A549 (cell line): Measurements from ENCODE around the gene JDP2. TPM values are rescaled to one million over a fixed set of nuclear protein-coding genes. Genes with fewer than 3 reads are reported as not detected.
A peak's percentile ranks its signal among the peaks of the same experiment; 100 is the strongest.

Source experiments
- ATAC-seq, 2 experiments: fragments of 200-7000 bp in 1 of 2; fragments of >200 bp in 1 of 2; cut with Nextera tagmentation in 1 of 2; cut with Tn5 transposase in 1 of 2; 3 replicates each; pipeline versions ENCODE4 v1.8.0 to v1.9.1; 2018 to 2020; ENCODE audit warnings: mild to moderate bottlenecking in 1 of 2, moderate library complexity in 1 of 2
- CTCF ChIA-PET: fragments of 300-600 bp; sonication (Branson Sonifier 250); formaldehyde crosslinking; extraction: SDS; loops from one replicate; lab custom pipeline; 2021; ENCODE audit warnings: antibody characterized with exemption, inconsistent platforms; lab: Yijun Ruan, JAX
- POLR2A ChIA-PET: fragments of 350-600 bp; formaldehyde crosslinking; extraction: SDS; loops from one replicate; lab custom pipeline; 2021; ENCODE audit warnings: antibody characterized with exemption, inconsistent platforms; lab: Yijun Ruan, JAX
- DNase-seq, 2 experiments: peaks; one replicate each; pipeline versions ENCODE4 v3.0.0 to v3.0.0-alpha.2; 2011 to 2016; ENCODE audit warnings: low read depth in 1 of 2, low spot score in 1 of 2
- FAIRE-seq: peaks from 2 replicates; lab custom pipeline; 2011; peaks lifted over from hg19 to GRCh38; lab: Jason Lieb, UNC
- H3K27ac ChIP-seq, 2 experiments: fragments of >200 bp; sonication (Bioruptor Twin); formaldehyde crosslinking; 3 replicates each; pipeline ENCODE4 v1.5.1; 2016 to 2017
- H3K4me1 ChIP-seq: fragments of >200 bp; sonication (Bioruptor Twin); formaldehyde crosslinking; 3 replicates; pipeline ENCODE4 v1.6.1; 2016
- H3K4me2 ChIP-seq: fragments of >200 bp; sonication (Bioruptor Twin); formaldehyde crosslinking; 3 replicates; pipeline ENCODE4 v1.6.1; 2016
- H3K4me3 ChIP-seq: fragments of >200 bp; sonication (Bioruptor Twin); formaldehyde crosslinking; 3 replicates; pipeline ENCODE4 v1.5.1; 2016
- H3K9me3 ChIP-seq: fragments of >200 bp; sonication (Bioruptor Twin); formaldehyde crosslinking; 3 replicates; pipeline ENCODE4 v1.6.1; 2016
- ATOH8 ChIP-seq: fragments of 250-450 bp; sonication (Bioruptor Pico); IDR thresholded peaks from 2 replicates; pipeline ENCODE4 v1.5.0; 2020; ENCODE audit warnings: low read depth, mild to moderate bottlenecking, moderate library complexity
- CBX2 ChIP-seq: fragments of 200-600 bp; sonication (generic); IDR thresholded peaks from 2 replicates; pipeline ENCODE4 v1.6.1; 2016; ENCODE audit warnings: low read depth, mild to moderate bottlenecking, borderline replicate concordance
- CTCF ChIP-seq: fragments of >200 bp; sonication (Bioruptor Twin); formaldehyde crosslinking; IDR thresholded peaks from 3 replicates; pipeline ENCODE4 v1.5.1; 2016
- EHF ChIP-seq: fragments of 250-450 bp; sonication (Bioruptor Pico); IDR thresholded peaks from 2 replicates; pipeline ENCODE4 v1.5.0; 2020; ENCODE audit warnings: mild to moderate bottlenecking
- EHMT2 ChIP-seq: fragments of 200-600 bp; sonication (generic); IDR thresholded peaks from 2 replicates; pipeline ENCODE4 v1.6.1; 2016; ENCODE audit warnings: antibody characterized with exemption, low read depth, mild to moderate bottlenecking, moderate library complexity
- EP300 ChIP-seq, 2 experiments: fragments of >200 bp; sonication (Bioruptor Twin); formaldehyde crosslinking; IDR thresholded peaks; 2 replicates in 1 of 2; 3 replicates in 1 of 2; pipeline ENCODE4 v1.6.1; 2016 to 2017
- ESRRA ChIP-seq: fragments of 150-350 bp; IDR thresholded peaks from 2 replicates; pipeline ENCODE4 v1.6.1; 2014; ENCODE audit warnings: mild to moderate bottlenecking, low read length, borderline replicate concordance
- FOSL2 ChIP-seq, 2 experiments: fragments of 450-650 bp in 1 of 2; fragments of >200 bp in 1 of 2; sonication (Bioruptor Twin) in 1 of 2; formaldehyde crosslinking; IDR thresholded peaks; 2 replicates each; pipeline versions ENCODE4 v1.5.0 to v1.6.1; 2016 to 2020; ENCODE audit warnings: mild to moderate bottlenecking in 1 of 2, moderate library complexity in 1 of 2
- GATA3 ChIP-seq: IDR thresholded peaks from 2 replicates; pipeline ENCODE4 v1.6.1; 2012; ENCODE audit warnings: borderline replicate concordance
- HDAC2 ChIP-seq: fragments of 200-600 bp; sonication (generic); IDR thresholded peaks from 2 replicates; pipeline ENCODE4 v1.6.1; 2016
- HES2 ChIP-seq: fragments of >200 bp; sonication (Bioruptor Twin); formaldehyde crosslinking; IDR thresholded peaks from 2 replicates; pipeline ENCODE4 v1.6.1; 2016
- HEYL ChIP-seq: fragments of 250-450 bp; sonication (Bioruptor Pico); IDR thresholded peaks from 2 replicates; pipeline ENCODE4 v1.8.0; 2021; ENCODE audit warnings: mild to moderate bottlenecking, moderate library complexity
- HMGXB4 ChIP-seq: fragments of 250-450 bp; sonication (Bioruptor Pico); IDR thresholded peaks from 2 replicates; pipeline ENCODE4 v1.5.0; 2021; ENCODE audit warnings: mild to moderate bottlenecking, moderate library complexity, borderline replicate concordance
- HOXB13 ChIP-seq: fragments of 250-450 bp; sonication (Bioruptor Pico); IDR thresholded peaks from 2 replicates; pipeline ENCODE4 v1.5.0; 2020; ENCODE audit warnings: low read depth, mild to moderate bottlenecking, moderate library complexity
- HOXB5 ChIP-seq: fragments of 250-450 bp; sonication (Bioruptor Pico); IDR thresholded peaks from 2 replicates; pipeline ENCODE4 v1.5.0; 2020; ENCODE audit warnings: mild to moderate bottlenecking, moderate library complexity
- JUN ChIP-seq, 2 experiments: fragments of >200 bp; sonication (Bioruptor Twin); formaldehyde crosslinking; IDR thresholded peaks; 2 replicates in 1 of 2; 3 replicates in 1 of 2; pipeline ENCODE4 v1.6.1; 2016 to 2017
- MAX ChIP-seq: IDR thresholded peaks from 2 replicates; pipeline ENCODE4 v1.6.1; 2012
- MAZ ChIP-seq: fragments of 150-350 bp; IDR thresholded peaks from 2 replicates; pipeline ENCODE4 v1.6.1; 2014; ENCODE audit warnings: antibody characterized with exemption, low read depth, low read length, borderline replicate concordance
- NFE2L2 ChIP-seq: fragments of 150-350 bp; conservative IDR thresholded peaks from 2 replicates; pipeline ENCODE4 v1.6.1; 2014; ENCODE audit warnings: low read length
- PBX3 ChIP-seq: IDR thresholded peaks from 2 replicates; pipeline ENCODE4 v1.6.1; 2012
- RARB ChIP-seq: fragments of 250-450 bp; sonication (Bioruptor Pico); IDR thresholded peaks from 2 replicates; pipeline ENCODE4 v1.8.0; 2021; ENCODE audit warnings: mild to moderate bottlenecking, moderate library complexity
- RNF2 ChIP-seq: fragments of 200-600 bp; sonication (generic); IDR thresholded peaks from 2 replicates; pipeline ENCODE4 v1.6.1; 2016; ENCODE audit warnings: low read depth, mild to moderate bottlenecking, antibody characterized with exemption, moderate library complexity, borderline replicate concordance
- SMC3 ChIP-seq: fragments of >200 bp; sonication (Bioruptor Twin); formaldehyde crosslinking; IDR thresholded peaks from 3 replicates; pipeline ENCODE4 v1.6.1; 2018; ENCODE audit warnings: inconsistent platforms
- TFCP2L1 ChIP-seq: fragments of 250-450 bp; sonication (Bioruptor Pico); IDR thresholded peaks from 2 replicates; pipeline ENCODE4 v1.5.0; 2021; ENCODE audit warnings: mild to moderate bottlenecking
- ZC3H11A ChIP-seq: fragments of 450-650 bp; IDR thresholded peaks from 2 replicates; pipeline ENCODE4 v1.6.1; 2014; ENCODE audit warnings: antibody characterized with exemption, mild to moderate bottlenecking
- ZSCAN20 ChIP-seq: fragments of 250-450 bp; sonication (Bioruptor Pico); IDR thresholded peaks from 2 replicates; pipeline ENCODE4 v1.8.0; 2022; ENCODE audit warnings: mild to moderate bottlenecking, moderate library complexity
- WGBS: methylation state at CpG from one replicate; pipeline ENCODE4 v1.1.6; 2017; ENCODE audit errors: missing lambda C conversion rate; 5-methylcytosine and 5-hydroxymethylcytosine counted together
- polyA plus RNA-seq, 4 experiments: library from polyadenylated mRNA; depleted of rRNA in 3 of 4; stranded (reverse); fragments of >200 nt; fragmentation: RNase III in 1 of 4; extraction: RNeasy Plus Mini Kit Qiagen cat#74134 plus additional on column Dnase treatment in 1 of 4; gene quantifications; 2 replicates in 3 of 4; 3 replicates in 1 of 4; pipeline ENCODE4 v1.2.3, GENCODE V29; 2011 to 2017

Gene JDP2
- polyA plus RNA-seq, 2 of the 4 experiments (the other 2 are of a cell fraction) = 22.4 to 31.2 TPM

GRCh38 chr14:75501080-75501479, 73.3 kb downstream of the JDP2 start:
- Histone ChIP-seq H3K4me3 (no peak overlapping the region), H3K27ac (peak overlapping the region in 1 of 2 experiments; percentile 35; a peak in 2 of 6 replicates), H3K4me1 (no peaks in the 10 kb centered on the region), H3K9me3 (peaks cover 5% of the 10 kb centered on the region; the same call in 1 of the 3 replicates), H3K4me2 (no peak overlapping the region)
- CTCF ChIA-PET = interaction anchor here (1.3 to 3.0 kb wide), 2 partner anchors 42 to 60 kb away, joined by 3 to 14 read pairs; no protein-coding TSS in a partner anchor
- POLR2A ChIA-PET = no interaction called here
- DNase-seq (no peak), ATAC-seq (no peak), FAIRE-seq (no peak)
- TF ChIP-seq FOSL2 (IDR thresholded peaks at IDR 0.05) (no peak), FOSL2 (CRISPR knock-in tag; IDR thresholded peaks at IDR 0.05) (no peak), CBX2 (no peak), NFE2L2 (no peak), HMGXB4 (CRISPR knock-in tag) (no peak), HOXB13 (CRISPR knock-in tag) (no peak), ZC3H11A (no peak), EP300 (IDR thresholded peaks at IDR 0.05) (no peak), GATA3 (no peak), TFCP2L1 (CRISPR knock-in tag) (no peak), MAZ (no peak)
- 97% methylated on average over 3 of the region's 3 CpGs for WGBS

- CTCF ChIA-PET = interaction anchor here (2.0 kb wide), 1 partner anchor 57 kb away, joined by 7 read pairs; no protein-coding TSS in a partner anchor
- FAIRE-seq (no peak), DNase-seq (no peak), ATAC-seq (no peak)
- TF ChIP-seq ZSCAN20 (CRISPR knock-in tag) (no peak), RNF2 (no peak)
- Histone ChIP-seq H3K4me2 (no peak overlapping the region), H3K9me3 (peaks cover 21% of the 10 kb centered on the region; the same call in 2 of the 3 replicates), H3K4me3 (no peak overlapping the region), H3K4me1 (no peaks in the 10 kb centered on the region), H3K27ac (no peak overlapping the region)
- POLR2A ChIA-PET = no interaction called here
- 91% methylated on average over 1 of the region's 1 CpG for WGBS
Measured at GRCh38 chr14:75504411-75504810, 76.6 kb downstream of the JDP2 start.

GRCh38 chr14:75506930-75507329, 79.1 kb downstream of the JDP2 start:
- POLR2A ChIA-PET = interaction anchor here (0.6 kb wide), 1 partner anchor 370 kb away, joined by 3 read pairs; no protein-coding TSS in a partner anchor

More at GRCh38 chr14:75506930-75507329, 79.1 kb downstream of the JDP2 start:
- FAIRE-seq (no peak), DNase-seq (no peak), ATAC-seq (no peak)
- H3K4me3 ChIP-seq = no peak overlapping the region
- H3K27ac ChIP-seq = no peak overlapping the region
- WGBS = 83% methylated on average over 1 of the region's 1 CpG
- H3K4me2 ChIP-seq = no peak overlapping the region
- CTCF ChIA-PET = interaction anchor here (1.5 to 4.0 kb wide), 2 partner anchors 18 to 54 kb away, joined by 11 to 16 read pairs; no protein-coding TSS in a partner anchor
- peaks cover 34% of the 10 kb centered on the region for H3K9me3 ChIP-seq
- no peaks in the 10 kb centered on the region for H3K4me1 ChIP-seq
- TF ChIP-seq HES2 (no peak), MAX (no peak), EHF (CRISPR knock-in tag) (no peak), ESRRA (no peak), RARB (CRISPR knock-in tag) (no peak), HOXB5 (CRISPR knock-in tag) (no peak), PBX3 (no peak), HEYL (no peak), MAZ (no peak), HDAC2 (no peak), EHMT2 (no peak), EP300 (IDR thresholded peaks at IDR 0.05) (no peak), JUN (IDR thresholded peaks at IDR 0.05) (no peak), SMC3 (no peak), ATOH8 (CRISPR knock-in tag) (no peak), CTCF (no peak), FOSL2 (IDR thresholded peaks at IDR 0.05) (no peak), FOSL2 (CRISPR knock-in tag; IDR thresholded peaks at IDR 0.05) (no peak), ZC3H11A (no peak)
